ENCODE measurements around the gene CDC34.

The CDC34 gene

DNA sequence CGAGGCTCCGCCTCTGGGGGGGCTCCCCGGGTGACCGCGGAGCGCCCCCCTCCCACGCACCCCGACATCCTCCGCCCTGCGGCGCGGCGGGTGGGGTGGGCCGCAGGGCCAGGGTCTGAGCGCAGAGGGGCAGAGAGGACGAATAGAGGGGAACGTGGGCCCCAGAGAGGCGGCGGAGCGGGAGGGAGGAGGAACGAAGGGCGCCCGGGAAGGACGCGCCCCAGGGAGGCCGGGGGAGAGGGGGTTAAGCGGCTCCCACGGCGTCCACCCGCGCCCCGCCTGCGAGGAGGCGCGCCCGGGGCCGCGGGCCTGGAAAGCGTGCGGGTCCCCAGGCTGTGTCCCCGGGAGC lies 59.2 kb downstream of the CDC34 start:
- DNase-seq, result no peak

DNA sequence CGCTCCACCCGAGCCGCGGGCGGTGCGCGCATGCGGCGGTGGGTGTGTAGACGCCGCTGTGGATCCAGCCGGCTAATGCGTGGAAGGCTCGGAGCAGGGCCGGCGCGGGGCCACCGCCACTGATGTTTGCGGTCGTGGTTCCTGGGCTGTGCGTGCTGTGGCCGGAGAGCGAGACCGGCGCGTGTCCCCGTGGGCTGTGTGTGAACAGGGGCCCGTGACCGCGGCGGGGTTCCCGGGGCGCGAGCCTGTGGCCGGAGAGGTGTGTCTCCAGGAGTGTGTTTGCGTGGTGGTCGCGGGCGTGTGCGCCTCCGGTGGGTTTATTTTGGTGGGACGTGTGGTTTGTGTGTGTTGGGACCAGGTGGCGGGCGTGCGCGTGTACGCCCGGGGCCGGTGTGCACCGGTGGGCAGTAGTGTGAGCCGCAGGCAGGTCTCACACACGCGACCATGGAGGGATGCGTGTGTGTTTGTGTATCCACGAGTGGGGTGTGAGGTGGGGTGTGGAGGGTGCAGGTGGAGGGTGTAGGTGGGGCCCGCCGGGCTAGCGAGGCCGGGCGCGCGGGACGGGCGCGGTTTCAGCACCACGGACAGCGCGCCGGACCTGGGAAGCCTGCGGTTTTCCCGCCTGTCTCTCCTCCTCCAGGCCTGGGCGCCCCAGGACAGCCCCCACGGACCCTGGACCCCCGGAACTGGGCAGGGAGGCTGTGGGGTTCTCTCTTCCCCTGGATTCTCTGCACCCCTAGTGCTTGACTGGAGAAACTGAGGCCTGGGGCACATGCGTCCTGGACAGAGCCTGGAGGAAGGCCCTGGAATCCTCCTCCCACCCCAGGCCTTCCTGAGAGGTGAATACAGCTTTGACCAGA lies 59.8 kb downstream of the CDC34 start:
- DNase-seq, result no peak

Measured in activated gamma-delta T cell treated with Interleukin-2 at 50 U/mL for 16 hours (primary cell).